Measurements from ENCODE around the gene VILL.
"Not testable (repeated sequence)": the region's sequence is repeated elsewhere in the genome, so short reads cannot be mapped to it uniquely, and the experiment has no call there.

The VILL gene

DNA sequence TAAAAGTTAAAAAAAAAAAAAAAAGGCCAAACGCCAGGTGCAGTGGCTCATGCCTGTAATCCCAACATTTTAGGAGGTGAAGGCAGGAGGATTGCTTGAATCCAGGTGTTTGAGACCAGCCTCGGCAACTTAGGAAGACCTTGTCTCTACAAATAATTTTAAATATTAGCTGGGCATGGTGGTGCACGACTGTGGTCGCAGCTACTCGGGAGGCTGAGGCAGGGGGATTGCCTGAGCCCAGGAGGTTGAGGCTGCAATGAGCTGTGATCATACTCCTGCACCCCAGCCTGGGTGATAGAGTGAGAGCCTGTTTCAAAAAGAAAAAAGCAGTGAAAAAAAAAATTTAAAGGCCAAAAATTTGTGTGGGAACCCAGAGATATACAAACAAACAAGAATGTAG, 45.7 kb downstream of the VILL start:
- no peak for DNase-seq (ENCODE audit: low read depth)

DNA sequence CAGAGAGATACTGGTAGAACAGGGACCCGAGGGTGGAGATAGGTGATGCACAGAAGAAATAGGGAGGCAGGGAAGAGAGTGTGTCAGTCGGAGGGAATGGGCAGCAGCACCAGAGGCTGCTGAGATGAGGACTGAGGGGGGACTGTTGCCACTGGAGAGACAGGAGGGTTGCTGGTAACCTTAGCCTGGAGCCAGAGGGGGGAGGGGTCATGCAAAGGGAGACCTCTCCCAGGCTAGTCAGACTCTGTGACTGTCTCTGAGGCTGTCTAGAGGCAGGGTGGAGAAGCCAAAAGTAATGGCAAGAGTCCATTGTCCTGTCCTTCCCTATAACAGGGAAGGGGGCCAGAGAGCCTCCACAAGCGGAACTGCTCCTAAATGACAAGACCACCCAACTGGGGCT, 46.3 kb downstream of the VILL start:
- no peak for DNase-seq (ENCODE audit: low read depth)

DNA sequence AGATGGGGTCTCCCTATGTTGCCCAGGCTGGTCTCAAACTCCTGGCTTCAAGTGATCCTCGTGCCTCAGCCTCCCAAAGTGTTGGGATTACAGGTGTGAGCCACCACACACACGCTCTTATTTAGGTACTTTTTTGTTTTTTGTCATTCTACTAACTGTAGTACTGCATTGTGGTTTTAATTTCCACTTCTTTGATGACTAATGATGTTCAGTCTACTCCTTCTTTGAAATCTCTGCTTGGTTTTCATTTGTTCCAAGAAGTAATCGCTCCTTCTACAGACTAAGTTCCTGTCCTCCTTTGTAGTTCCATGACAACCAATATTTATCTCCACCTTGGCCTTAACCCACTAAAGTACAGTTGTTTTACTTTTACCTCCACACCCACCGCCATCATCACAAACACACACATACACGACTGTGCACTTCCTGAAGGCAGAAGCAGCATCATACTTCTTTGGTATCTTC, 47.9 kb downstream of the VILL start:
- no peak for DNase-seq (ENCODE audit: low read depth)

- DNase-seq (ENCODE audit: low read depth) = no peak
Observed at GRCh38 chr3:38039101-38039898, 48.7 kb downstream of the VILL start, which contains the start of gene DLEC1. Gene DLEC1 (plus strand): TSS chr3:38039208. CDS start chr3:38039226, 18 bp downstream.

GRCh38 chr3:38039899-38040261, 49.3 kb downstream of the VILL start:
- DNase-seq (ENCODE audit: low read depth) = no peak

DNA sequence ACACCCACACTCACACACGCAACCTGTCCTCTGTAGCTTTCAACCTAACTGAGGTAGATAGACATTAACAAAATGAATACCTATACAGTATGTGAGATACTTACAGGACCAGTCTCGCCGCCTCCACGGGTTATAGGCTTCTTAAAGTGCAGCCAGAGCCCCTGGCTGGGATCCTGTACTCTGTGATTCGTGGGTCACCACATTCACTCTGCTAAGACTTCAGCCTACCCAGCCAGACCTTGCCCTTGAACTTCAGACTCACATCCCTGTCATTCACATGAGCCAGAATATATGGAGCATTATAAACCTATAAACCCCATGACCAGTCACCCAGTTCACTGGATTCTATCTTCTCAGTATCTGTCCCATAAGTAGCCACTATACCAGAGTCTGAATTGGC, 49.8 kb downstream of the VILL start:
- no peak for DNase-seq (ENCODE audit: low read depth)

DNA sequence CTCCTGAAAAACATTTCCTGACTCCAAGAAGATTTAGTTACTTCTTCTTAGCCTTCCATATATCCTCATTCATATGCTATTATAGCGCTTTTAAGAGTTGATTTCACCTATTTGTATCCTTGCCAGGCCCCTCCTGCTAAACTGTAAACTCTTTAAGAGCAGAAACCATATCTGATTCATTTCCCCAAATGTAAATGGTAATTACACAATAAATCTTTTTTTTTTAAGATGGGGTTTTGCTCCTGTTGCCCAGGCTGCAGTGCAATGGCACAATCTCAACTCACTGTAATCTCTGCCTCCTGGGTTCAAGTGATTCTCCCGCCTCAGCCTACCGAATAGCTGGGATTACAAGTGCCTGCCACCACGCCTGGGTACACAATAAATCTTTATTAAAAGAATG, 52.9 kb downstream of the VILL start:
- no peak for DNase-seq (ENCODE audit: low read depth)

DNA sequence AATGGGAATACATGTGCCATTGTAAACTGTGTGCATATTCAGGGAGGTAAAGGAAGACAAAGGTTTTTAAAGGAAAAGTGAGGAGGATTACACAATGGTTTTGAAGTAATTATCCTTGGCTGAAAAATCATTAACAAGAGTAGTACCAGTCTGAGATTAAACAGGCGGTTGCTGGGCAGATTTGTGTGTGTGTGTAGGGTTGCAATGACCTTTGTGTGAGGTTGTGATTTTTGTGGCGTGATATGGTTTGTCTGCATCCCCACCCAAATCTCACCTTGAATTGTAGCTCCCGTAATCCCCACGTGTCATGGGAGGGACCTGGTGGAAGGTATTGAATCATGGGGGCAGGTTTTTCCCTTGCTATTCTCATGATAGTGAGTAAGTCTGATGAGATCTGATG, 55.4 kb downstream of the VILL start:
- DNase-seq (ENCODE audit: low read depth) = no peak

DNA sequence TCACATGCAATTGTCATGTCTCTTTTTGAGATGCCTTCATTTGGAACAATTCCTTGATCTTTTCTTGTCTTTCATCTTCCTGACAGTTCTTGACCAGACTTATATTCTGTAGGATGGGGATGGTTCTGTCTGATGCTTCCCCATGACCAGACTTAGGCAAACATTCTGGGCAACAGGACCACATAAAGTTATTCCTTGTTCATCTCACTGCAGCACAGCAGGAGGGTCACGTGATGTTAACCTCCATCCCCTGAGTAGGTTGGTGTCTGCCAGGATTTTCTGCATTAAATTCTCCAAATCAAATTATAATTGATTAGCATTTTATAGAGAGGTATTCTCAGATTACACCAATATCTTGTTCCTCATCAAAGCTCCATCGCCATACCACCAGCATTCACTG, 56.2 kb downstream of the VILL start:
- no peak for DNase-seq (ENCODE audit: low read depth)

DNA sequence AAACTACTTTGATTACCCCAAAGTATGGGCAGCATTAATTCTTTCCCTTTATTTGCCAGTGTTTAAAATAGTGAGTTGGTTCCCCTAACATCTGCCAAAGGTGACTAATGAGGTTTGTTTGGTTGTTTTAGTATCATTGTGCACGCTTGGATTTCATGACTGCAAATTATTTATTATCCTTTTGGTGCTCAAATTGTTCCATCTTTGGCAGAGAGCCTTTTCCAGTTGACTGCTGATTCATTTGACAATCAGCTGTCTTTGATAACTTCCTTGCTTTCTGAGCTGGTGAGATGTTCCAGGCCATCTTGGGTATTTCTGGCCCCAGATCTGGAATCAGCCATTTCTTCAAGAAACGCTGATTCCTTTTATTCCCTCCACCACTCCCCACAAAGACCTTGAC, 57.3 kb downstream of the VILL start:
- DNase-seq (ENCODE audit: low read depth) = no peak

DNA sequence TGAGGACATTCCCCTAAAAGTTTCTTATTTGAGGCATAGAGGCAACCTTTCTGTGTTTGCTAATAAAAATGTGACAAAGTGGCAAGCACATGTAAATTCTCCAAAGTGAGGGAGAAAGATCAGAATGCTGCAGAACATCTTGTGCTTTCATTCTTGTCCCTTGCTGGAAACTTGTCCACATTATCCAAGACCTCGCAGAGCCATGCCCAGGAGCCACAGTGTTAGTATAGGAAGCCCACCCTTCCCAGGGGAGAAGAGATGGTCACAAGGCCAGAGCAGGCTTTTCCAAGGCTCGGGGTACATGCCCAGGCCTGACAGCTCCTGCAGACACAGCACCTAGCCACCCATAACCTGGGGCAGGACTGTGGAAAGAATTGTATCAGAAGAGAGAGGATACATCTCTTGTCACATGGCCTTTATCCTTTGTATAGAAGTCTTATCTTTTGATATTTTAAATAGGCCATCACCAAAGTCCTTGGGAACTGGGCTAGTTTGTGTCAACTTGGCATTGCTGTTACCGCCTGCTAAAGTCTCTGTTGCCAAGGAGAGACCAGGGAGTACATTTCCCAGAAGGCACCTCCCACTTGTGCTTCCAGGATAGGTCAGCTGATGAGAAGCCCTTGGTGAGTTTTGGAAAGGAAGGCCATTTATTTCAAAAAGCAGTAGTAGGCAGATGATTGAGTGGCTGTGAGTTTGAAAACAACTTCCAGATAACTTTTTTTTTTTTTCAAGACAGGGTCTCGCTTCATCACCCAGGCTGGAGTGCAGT, 59.0 kb downstream of the VILL start:
- DNase-seq (ENCODE audit: low read depth) = no peak

- DNase-seq (ENCODE audit: low read depth) = no peak
Observed at GRCh38 chr3:38051131-38051530, 60.5 kb downstream of the VILL start.

GRCh38 chr3:38053286-38053685, 62.7 kb downstream of the VILL start:
- not testable (repeated sequence) for DNase-seq (ENCODE audit: low read depth)

- not testable (repeated sequence) for DNase-seq (ENCODE audit: low read depth)
Observed at GRCh38 chr3:38053813-38054498, 63.4 kb downstream of the VILL start.

DNA sequence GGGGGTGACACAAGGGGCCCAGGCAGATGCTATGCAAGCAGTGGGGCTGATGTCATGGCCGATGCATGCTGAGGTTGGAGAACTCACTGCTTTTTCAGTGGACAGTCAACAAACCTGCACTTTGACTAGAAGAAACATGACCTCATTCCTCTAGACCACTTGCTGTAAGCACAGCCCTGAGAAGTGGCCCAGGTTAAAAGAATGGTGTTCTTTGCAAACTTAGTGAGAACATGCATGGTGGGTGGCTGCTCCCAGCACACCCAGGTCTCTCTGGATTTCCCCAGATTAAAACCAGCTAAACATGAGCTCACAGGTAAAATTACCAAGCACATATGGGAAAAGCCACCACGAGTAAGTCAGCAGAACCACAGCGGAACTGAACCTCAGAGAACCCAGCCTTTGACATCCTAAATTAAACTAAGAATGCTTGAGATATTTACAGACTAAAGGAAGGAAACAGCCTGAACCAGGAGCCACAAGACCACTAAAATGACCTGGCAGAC, 64.0 kb downstream of the VILL start:
- DNase-seq (ENCODE audit: low read depth) = no peak

Measured in GM04503 (cell line).